GM21381 (cell line): ENCODE measurements around the gene HES1.

ENCODE experiments used
- ATAC-seq: cut with Tn5 transposase; IDR thresholded peaks from one replicate; pipeline ENCODE4 v1.9.1; 2021; ENCODE audit warnings: mild to moderate bottlenecking, moderate library complexity; ENCODE audit not compliant: unreplicated experiment

The HES1 gene

DNA sequence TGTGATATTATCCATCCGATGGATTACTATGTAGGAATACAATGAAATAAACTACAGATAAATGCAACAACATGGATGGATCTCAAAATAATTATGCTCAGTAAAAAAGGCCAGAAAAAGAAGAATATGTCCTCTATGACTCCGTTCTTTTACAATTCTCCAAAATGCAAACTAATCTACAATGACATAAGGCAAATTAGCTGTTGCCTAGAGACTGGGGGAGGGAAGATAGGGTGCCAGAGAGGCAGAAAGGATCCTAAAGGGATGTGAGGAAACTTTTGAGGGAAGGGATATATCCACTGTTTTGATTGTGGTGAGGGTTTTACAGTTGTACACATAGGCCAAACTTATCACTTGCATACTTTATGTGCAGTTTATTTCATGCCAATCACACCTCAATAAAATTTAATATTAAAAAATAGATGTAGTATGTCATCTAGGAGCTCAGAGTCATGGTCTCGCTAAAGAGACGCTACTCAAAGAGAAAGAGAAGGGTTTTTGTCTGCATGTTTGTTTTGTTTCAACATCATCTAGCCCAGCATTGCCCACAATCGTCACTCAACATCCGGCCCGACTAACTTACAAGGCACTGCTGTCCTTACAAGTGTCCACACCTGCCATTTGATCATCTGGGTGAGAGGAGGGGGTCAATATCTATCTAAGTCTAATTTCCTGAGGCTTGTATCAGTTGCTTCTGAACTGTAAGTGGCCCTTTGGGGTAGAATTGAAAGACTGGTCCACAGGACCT lies 29.5 kb downstream of the HES1 start:
- no peak for ATAC-seq

DNA sequence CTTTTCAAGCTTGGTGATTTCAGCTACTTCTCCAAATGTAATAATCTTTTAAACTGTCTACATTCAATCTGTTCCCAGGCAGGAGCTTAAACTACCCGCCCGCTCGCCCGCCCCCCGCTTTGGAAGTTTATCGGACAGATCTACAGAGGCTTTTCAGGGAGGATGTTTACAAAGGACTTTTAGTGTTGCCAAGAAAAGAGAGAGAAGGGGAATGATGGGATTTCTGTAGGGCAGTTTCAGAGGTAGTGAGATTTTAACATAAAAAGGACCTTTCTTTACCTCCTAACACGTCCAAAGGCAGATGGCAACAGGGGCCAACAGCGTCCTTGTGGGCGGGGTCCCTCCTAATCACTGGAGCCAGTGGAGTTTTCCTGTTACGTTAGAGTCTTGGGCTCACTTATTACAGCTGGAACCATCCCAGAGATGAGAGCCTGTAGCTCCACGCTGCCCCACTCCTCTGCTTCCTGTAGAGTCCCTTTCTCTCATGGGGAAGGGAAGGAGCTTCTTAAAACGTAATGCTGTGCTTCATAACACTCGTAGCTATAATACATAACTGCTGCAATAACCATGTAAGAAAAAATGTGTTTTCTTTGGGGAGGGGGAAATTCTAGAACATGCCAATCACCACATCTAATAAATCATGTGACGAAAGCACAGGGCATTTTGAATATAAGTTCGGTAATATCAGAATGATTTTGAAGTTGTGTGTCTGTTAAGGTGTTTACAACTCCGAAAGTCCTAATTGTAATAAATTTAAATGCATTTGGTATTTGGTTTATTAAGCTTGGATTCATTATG lies 30.9 kb downstream of the HES1 start:
- no peak for ATAC-seq

DNA sequence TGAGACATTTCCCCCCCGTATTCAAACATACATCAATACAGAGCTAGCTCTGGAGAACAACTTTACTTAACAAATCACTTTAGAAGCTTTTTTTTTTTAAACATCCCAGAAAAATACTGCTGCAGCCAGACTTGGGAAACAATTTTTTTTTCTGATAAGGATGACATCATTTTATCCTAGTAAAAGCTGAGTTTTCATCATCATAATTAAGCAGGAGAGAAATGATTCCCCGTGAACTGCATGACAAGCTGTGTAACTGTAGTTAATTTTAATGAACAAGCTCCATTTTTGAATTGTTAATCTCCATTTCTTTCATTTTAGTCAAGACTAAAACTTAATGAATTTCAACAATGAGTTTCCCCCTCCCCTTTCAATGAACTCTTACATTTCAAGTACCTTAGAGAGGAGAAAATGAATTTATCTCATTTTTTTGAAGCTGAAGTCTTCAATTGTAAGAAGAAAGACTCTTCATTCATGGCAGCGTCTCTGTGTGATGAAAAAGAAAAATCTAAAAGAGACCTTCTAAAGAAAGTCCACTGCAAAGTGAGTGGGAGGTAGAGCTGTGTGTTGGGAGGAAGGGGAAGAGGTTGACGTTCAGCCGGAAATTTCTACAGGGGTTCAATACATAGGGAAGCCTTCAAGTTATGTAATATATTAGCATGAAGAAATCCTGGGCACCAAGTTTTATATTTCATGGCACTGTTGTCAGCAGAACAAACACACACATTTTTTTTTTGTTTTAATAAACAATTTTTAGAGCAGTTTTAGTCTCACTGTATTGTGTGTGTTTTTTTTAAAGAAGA lies 31.7 kb downstream of the HES1 start:
- ATAC-seq, result no peak

DNA sequence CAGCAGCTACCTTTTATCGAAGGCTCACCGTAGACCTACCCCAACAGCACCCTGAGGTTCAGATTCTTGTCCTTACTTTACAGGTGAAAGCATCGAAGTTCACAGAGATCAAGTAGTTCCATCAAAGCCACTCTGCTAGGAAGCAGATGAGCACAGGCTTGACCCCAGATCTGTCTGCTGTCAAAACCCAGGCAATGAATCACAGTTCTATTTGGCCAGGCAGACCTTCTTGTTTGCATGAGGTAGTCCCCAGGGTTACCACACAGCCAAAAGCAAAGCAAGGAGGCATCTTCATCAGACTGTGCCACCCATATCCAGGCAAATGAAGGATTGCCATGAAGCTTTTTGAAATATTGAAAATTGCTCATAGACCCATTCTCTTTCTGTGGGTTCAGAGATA lies 33.0 kb downstream of the HES1 start:
- ATAC-seq, result no peak

DNA sequence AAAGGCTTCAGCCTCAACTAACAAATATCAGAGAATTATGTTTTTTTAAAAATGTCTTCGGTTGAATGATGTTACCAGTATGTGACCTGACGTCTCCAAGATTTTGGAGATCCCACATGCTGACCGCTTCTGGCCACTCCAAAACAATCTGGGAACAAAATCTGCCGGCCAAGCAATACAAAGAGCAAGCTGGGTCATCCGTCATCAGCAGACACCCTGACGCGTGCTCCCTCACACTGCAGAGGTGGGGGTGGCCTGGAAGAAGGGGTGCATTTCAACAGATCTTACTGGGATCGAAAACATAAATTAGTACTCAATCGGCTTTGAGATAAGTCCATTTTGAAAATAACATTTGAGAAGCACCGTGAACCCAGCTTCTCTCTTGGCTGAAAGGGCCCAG lies 33.6 kb downstream of the HES1 start:
- no peak for ATAC-seq

DNA sequence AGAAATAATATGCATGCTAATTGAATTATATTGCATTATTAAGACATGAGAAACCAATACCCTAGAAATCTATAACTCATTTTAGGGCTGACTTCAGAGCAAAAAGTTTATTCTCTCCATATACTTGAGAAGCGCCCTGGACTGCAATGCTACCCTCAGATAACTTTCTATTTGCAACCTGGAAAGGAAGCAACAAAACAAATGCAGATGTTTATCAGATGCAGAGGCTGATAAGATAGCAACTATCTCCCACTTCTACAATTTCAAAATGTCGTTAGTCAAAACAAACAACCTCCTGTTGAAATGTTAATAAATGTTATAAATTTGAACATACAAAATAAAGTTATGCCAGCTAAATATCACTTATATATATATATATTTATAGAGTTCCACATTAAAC lies 34.8 kb downstream of the HES1 start:
- ATAC-seq, result no peak

DNA sequence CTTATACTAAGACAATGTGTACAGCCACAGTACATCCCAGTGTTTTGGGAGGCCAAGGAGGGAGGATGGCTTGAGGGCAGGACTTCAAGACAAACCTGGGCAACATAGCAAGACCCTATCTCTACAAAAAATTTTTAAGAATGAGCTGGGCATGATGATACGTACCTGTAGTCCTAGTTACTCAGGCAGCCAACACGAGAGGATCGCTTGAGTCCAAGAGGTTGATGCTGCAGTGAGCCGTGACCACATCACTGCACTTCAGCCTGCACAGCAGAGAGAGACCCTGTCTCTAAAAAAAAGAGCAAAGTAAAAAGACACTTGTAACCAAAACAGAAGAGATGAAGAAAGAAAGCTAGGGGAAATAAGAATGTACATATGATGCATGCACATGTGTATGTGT lies 38.5 kb downstream of the HES1 start:
- ATAC-seq, result no peak

DNA sequence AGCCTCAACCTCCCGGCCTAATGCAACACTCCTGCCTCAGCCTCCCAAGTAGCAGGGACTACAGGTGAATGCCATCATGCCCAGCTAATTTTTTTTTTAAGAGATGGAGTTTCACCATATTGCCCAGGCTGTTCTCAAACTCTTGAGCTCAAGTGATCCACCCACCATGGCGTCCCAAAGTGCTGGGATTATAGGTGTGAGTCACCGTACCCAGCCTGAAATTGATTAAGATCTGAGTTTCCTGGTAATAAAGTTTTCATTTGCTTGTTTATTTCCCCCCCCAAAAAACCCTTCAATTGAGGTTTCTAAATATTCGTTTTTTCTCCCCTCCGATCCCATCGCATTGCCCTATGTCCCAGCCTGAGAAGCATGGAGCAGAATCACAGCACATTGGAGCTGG lies 39.0 kb downstream of the HES1 start:
- no peak for ATAC-seq

DNA sequence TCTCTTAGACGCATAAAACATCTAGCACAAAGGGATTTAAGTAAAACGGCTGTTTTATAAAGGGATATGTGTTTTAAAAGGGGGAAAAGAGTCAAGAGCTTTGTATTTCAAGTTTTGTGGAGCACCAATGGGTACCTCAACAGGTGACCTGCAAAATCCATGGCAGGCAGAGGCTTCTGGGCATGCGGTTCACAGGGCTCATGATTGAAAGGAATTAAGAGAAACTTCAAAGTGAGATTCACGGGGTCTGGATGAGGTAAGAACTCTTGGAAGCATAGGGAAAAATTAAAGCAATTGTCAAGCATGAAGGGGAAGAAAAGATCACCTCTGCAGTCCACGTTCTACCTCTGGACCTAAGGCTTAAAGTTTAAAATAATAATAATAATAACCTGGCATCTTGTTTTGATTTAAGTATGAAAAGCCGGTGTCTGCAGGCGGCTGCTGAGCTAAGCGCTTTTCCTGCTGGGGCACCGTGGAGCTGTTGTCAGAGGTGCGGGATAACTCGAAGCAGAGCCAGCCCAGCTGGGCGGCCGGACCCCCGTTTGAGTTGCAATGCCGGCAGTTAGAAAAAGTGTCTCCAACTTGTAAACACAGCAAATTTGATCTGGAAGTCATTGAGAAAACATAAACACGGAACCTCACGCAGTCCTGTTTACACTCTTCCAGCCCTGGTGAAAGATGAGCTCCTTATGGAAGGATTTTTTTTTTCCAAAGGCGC lies 40.5 kb downstream of the HES1 start:
- no peak for ATAC-seq

DNA sequence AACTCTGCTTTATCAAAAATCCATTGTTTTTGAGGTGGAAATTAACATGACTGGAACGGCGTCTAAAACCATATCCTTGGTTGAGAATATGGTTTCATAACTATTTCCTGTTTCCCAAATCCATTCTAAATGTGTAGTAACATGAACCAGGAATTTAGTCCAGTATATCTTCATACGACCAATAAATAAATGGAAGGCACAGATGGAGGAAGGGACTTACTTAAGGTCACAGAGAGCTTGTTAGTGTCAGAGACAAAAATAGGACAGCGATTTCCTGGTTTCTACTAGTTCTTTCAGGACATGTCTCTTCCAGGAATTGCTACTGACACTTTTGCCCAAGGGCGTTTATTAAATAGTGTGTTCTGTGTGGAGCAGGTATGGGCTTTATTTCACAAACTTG lies 41.2 kb downstream of the HES1 start:
- ATAC-seq, result no peak

DNA sequence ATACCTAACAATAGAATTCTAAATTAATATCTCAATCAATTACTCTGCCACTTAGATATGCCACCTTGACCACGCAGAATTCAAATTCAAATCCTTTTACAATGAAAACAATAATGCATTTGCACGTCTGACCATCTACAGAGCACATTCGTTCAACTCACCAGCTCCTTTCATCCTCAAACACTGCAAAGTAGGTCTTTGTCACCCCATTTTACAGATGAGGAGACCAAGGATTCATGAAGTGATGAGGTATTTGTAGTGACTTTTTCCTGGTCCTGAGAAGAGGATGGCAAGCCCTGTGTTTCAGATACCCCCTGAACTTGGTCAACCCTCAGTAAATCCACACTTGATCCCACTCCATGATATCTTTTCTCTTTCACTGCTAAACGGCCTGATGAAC lies 42.2 kb downstream of the HES1 start:
- ATAC-seq, result no peak

DNA sequence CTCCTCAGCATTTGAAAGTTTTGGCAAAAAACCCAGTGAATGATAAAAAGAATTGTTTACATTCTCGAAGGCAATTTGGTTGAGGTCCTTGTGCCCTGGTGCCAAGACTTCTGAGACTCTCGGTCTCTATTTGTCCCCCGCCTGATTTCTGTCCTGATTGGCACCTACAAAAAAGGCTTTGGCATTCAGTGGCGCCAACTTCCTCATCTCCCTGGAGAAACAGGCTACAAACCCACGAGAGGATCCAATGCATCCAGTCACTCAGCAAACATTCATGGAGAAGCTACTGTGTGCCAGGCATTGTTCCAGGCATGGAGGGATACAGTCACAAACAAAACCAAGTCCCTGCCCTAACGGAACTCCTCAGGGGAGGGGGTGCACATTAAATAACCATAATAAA lies 42.7 kb downstream of the HES1 start:
- no peak for ATAC-seq

DNA sequence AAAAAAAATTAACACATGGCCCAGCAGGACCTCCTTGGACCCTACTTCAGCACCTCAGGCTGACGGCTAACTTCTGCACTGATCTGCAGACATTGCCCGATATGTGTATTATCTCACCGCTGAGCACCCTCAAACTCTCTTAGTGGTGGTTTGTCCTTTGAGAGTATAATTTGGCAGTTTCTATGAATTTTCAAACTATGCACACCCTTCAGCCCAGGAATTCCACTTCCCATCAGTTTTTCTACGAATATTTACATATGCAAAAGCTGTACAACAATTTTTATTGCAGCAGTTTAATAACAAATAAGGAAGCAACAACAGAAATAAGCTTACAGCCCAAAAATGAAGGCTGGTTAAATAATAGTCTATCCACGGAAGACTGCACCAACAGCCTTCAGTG lies 44.6 kb downstream of the HES1 start:
- ATAC-seq, result no peak

DNA sequence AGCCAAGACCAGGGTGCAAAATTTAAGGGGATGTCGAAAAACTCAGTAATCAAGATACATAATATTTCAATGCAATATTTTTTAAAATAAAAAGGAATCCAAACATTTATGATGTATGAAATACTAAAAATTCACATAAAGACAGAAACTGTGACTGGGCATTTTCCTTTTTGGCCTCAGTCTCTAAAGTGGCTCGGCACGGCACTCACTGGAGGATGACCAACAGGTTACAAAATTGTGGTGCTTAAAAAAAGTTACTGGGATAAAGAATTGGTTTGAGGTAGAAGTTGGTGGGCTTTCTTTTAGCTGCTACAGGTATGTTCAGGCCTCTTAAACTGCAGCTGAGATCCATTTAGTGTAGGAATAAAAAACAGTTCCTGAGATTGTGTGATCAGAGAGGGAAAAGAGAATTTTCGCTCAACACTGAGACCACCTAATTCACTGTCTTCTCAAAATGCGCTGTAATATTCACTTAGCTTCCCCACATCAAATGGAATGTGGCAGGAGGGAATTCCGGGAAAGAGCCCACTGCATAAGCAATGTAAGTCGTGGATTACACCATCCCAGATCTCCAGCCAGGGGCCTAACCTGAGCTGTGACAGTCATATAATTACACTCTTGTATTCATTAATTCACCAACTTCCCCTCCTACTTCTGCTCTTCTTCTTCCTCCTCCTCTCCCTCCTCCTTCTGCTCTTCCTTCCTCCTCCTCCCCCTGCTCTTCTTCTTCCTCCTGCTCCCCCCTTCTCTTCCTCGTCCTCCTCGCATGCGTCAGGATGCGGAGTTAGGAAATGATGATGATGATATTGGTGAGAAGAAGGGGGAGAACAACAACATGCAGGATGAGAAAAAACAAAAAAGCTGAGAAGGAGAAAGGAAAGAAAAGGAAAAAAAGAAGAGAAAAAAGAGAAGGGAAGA lies 45.9 kb downstream of the HES1 start:
- ATAC-seq, result no peak

DNA sequence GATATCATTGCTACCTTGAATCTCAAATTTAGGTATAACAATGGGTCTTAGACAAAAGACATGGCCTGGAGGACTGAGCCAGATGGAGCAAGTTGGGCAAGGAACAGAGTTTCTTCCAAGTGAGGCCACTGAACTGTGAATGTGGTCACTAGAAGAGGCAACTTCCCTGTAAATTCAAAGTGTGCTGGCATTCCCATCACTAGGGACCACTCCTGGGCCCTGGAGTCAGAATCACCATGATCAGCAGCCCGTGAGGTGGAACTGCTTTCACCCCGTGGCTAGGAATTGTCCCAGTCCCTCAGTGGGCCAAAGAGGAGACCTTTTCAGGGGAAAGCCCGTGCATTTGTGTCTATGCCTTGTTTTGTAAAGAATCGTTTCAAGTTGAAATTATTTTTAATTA lies 47.3 kb downstream of the HES1 start:
- no peak for ATAC-seq

DNA sequence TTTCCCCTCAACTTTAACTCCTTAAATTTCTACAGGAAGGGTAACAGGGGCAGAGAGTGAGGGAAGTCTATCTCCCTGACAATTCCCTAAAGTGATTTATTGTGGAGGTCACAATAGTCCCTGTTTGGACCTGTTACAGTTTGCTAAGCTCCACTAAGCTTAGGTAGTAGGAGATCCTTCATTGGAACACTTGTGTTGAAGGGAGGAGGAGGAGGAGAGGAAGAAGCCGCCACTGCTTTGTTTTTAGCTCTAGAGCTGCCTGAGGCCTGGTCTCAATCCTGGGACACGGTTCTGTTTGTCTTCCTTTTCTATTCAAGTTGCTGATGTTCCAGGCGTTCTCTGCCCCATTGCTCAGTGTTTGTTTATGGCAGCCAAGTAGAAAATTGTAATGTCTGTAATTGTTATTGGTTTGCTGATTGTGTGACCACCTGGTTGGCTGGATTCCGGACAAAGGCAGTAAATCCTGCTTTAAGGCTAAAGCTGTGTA lies 48.4 kb downstream of the HES1 start:
- no peak for ATAC-seq

DNA sequence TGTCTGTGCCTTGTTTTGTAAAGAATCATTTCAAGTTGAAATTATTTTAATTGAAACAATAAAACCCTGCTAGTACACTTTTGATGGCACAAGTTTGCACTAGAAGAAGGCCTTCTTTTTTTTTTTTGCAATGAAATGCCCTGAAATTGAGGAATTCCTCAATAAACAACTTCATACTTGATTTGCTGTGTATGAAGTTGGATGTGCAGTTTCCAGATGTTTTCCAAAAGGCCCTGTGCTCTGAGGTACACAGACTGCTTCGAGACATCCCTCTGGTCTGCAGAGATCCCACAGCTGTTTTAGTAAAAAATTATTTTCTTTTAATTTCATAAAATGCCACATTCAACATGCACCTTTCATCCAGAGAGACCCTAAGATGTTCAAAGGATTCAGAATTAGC lies 48.9 kb downstream of the HES1 start:
- no peak for ATAC-seq

DNA sequence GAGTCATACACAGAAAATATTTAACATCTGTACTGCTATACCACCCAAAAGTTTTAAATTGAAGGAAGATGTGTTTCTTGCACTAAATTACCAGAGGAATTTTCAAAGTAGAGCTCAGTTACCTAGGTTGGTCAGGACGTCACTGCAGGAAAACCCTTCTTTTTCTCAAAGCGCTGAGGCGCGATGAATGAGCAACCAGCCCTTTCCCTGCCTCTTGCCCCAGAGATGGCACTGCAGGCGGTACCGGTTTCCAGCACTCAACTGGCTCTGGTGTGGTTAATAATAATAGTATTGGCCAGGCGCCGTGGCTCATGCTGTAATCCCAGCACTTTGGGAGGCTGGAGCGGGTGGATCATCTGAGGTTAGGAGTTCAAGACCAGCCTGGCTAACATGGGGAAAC lies 49.3 kb downstream of the HES1 start:
- ATAC-seq, result no peak

DNA sequence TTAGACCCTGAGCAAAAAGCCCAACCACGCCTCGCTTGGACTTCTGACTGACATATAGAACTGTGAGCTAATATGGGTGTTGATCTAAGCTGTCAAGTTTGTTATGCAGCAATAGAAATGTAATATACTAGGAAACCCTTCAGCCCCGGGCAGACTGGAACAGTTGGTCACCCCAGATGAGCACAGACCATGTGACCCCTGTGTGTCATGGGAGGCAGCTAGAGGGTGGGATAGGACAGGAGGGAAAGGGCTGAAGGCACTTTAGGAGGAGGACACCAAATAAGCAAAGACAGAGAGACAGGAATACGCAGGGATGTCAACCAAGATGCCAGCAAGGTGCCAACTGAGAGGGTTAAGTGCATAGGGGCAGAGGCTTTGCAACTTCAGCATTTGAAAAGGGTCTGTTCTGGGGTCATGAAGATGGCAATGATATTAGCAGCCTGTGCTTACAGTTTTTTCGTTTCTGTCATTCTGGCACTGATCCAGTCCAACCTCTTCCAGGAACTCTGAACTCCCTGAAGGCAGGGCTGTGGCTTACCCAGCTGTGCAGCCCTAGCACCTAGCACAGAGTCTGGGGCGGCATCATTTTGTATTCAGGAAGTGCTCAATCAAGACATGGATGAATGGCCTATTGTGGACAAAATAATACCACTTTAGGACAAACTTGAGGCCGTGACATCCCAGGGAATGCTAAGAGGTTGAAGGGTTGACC lies 51.4 kb downstream of the HES1 start:
- no peak for ATAC-seq
